KMS-11 (cell line): ENCODE results near the gene MEF2D.

Experiments
- H2AFZ ChIP-seq: fragments of 200-600 bp; sonication (generic); 2 replicates; pipeline ENCODE4 v1.6.1; 2016; ENCODE audit warnings: antibody characterized with exemption, mixed run types, low read depth
- H3K27ac ChIP-seq: fragments of 200-600 bp; sonication (generic); 2 replicates; pipeline ENCODE4 v1.6.1; 2016; ENCODE audit warnings: mild to moderate bottlenecking, mixed run types
- H3K27me3 ChIP-seq: fragments of 200-600 bp; sonication (generic); 2 replicates; pipeline ENCODE4 v1.6.1; 2017; ENCODE audit warnings: mild to moderate bottlenecking, low read depth, mixed run types, moderate library complexity; ENCODE audit not compliant: insufficient read depth
- H3K36me3 ChIP-seq: fragments of 200-600 bp; sonication (generic); 2 replicates; pipeline ENCODE4 v1.6.1; 2017; ENCODE audit warnings: mild to moderate bottlenecking, mixed run types; ENCODE audit not compliant: insufficient read depth
- H3K4me1 ChIP-seq: fragments of 200-600 bp; sonication (generic); 2 replicates; pipeline ENCODE4 v1.6.1; 2016; ENCODE audit warnings: mild to moderate bottlenecking, low read depth, mixed run types; ENCODE audit not compliant: poor library complexity, severe bottlenecking
- H3K4me2 ChIP-seq: fragments of 200-600 bp; sonication (generic); 2 replicates; pipeline ENCODE4 v1.7.0; 2016; ENCODE audit warnings: mild to moderate bottlenecking, mixed run types
- H3K4me3 ChIP-seq: fragments of 200-600 bp; sonication (generic); IDR thresholded peaks from 2 replicates; pipeline ENCODE4 v1.6.1; 2017; ENCODE audit warnings: low read depth, low read length, mixed read lengths; ENCODE audit not compliant: insufficient read depth
- H3K79me2 ChIP-seq: fragments of 200-600 bp; sonication (generic); 2 replicates; pipeline ENCODE4 v1.6.1; 2016; ENCODE audit warnings: low read depth, mixed run types; ENCODE audit not compliant: insufficient read depth
- H3K9ac ChIP-seq: fragments of 200-600 bp; sonication (generic); 2 replicates; pipeline ENCODE4 v1.6.1; 2016; ENCODE audit warnings: mild to moderate bottlenecking, mixed run types
- H4K20me1 ChIP-seq: fragments of 200-600 bp; sonication (generic); 2 replicates; pipeline ENCODE4 v1.6.1; 2016; ENCODE audit warnings: mild to moderate bottlenecking, mixed run types; ENCODE audit not compliant: insufficient read depth
- TF ChIP-seq, protein P1 (sequence below): fragments of 200-600 bp; sonication (generic); conservative IDR thresholded peaks from 2 replicates; pipeline ENCODE4 v1.6.1; 2017; ENCODE audit warnings: low read depth, mild to moderate bottlenecking, antibody characterized with exemption, low read length, moderate library complexity, mixed read lengths

Gene MEF2D

DNA sequence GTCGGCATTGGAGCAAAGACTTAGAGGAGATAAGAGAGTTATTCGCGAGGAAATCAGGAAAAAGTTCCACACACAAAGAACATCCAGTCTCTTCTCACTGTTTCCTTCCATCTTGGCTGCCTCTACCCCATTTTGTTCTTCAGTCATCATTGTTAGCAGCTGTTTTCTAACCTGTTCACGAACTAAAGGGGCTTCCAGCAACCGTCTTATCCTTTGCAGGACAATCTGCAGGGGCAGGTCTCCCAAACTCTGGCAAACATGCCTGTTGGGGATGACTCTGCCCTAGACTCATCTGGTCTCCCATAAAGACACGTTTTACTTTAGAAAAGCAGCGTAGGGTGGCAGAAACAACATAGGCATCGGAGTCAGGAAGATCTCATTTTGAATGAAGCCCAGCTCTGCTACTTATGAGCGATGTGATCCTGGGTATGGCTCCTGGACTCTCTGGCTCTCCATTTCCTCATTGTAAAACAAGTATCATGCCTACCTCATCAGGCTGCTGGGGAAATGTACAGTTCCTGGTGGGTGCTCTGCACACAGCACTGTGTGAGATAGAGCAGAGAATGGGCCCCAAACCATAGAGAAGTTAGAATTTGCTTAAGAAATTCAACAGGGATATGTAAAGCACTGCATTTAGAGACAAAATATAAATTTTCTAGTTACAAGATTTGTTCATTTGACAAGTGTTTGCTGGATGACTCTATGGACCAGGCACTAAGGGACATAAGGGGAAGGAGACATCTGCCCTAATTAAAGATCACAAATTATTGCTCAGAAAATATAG is 59.7 kb downstream of the MEF2D start:
- Histone ChIP-seq H3K79me2 (no peaks in the 10 kb centered on the region), H3K27ac (no peak overlapping the region), H3K36me3 (no peaks in the 10 kb centered on the region), H3K4me3 (no peak overlapping the region), H4K20me1 (no peaks in the 10 kb centered on the region), H2AFZ (no peak overlapping the region), H3K9ac (no peak overlapping the region), H3K27me3 (peaks cover 93% of the 10 kb centered on the region), H3K4me2 (no peak overlapping the region), H3K4me1 (peaks cover 8% of the 10 kb centered on the region)
- TF ChIP-seq, protein P1, sequence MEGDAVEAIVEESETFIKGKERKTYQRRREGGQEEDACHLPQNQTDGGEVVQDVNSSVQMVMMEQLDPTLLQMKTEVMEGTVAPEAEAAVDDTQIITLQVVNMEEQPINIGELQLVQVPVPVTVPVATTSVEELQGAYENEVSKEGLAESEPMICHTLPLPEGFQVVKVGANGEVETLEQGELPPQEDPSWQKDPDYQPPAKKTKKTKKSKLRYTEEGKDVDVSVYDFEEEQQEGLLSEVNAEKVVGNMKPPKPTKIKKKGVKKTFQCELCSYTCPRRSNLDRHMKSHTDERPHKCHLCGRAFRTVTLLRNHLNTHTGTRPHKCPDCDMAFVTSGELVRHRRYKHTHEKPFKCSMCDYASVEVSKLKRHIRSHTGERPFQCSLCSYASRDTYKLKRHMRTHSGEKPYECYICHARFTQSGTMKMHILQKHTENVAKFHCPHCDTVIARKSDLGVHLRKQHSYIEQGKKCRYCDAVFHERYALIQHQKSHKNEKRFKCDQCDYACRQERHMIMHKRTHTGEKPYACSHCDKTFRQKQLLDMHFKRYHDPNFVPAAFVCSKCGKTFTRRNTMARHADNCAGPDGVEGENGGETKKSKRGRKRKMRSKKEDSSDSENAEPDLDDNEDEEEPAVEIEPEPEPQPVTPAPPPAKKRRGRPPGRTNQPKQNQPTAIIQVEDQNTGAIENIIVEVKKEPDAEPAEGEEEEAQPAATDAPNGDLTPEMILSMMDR = no peak

DNA sequence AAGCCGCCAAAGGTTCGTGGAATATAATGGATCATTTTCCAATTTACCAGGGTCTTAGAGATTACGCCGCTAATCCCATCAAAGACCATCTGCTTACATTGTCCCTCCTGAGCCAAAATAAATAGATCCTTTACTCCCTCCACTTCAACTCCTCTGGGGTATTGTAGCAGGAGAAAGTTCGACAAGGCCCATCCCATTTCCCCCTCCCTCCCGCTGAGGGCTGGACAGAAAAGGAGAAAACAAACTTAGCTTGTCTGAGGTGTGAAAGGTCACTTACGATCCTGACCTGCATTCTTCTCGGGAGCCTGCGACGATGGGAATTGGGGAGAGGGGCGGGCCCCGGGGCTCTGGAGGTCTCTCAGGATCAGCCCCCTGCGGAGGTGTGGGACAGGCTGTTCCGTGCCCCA is 60.8 kb downstream of the MEF2D start:
- Histone ChIP-seq H4K20me1 (no peaks in the 10 kb centered on the region), H3K36me3 (no peaks in the 10 kb centered on the region), H3K4me3 (no peak overlapping the region), H2AFZ (no peak overlapping the region), H3K4me2 (no peak overlapping the region), H3K4me1 (peaks cover 2% of the 10 kb centered on the region), H3K9ac (no peak overlapping the region), H3K79me2 (no peaks in the 10 kb centered on the region), H3K27me3 (peaks cover 100% of the 10 kb centered on the region), H3K27ac (no peak overlapping the region)
- TF ChIP-seq, protein P1 = no peak

DNA sequence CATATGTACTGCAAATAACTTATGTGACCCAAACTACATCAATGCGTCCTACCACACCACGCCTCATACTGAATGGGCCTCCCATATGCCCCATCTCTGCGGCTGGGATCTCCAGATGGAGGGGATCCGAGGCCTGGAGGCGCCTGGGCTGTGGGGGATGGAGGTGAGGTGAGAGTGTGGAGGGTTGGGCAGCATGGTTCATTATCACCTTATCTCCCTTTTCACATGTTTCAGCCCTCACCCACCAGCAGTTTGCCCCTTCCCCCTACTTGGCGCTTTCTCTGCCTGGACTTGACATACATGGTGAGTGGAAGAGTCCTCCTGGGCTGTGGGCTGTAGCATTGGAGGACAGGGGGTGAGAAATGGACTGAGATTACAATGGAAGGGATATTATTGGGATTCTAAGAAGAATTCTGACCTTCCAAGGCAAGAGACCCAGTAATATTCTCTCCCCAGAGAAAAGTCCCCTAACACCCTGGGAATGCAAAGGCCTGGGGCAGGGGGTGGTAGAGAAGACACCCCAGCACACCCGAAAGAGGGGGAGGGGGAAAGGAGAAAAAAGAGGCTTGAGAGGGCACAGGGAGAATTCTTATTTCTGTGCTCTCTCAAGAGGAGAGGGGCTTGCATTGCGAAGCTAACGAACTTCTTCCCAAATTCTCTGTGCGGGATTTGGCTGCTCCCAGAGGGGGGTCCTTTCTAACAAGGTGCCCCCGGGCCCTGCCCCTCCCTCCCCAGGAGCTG is 61.4 kb downstream of the MEF2D start:
- no peak overlapping the region for H3K9ac ChIP-seq
- no peaks in the 10 kb centered on the region for H3K4me1 ChIP-seq
- no peaks in the 10 kb centered on the region for H3K79me2 ChIP-seq
- no peak overlapping the region for H3K4me2 ChIP-seq
- no peaks in the 10 kb centered on the region for H3K36me3 ChIP-seq
- H3K4me3 ChIP-seq = no peak overlapping the region
- H3K27ac ChIP-seq = no peak overlapping the region
- H4K20me1 ChIP-seq = no peaks in the 10 kb centered on the region
- TF ChIP-seq, protein P1 = no peak
- H2AFZ ChIP-seq = no peak overlapping the region
- H3K27me3 ChIP-seq = peaks cover 100% of the 10 kb centered on the region

DNA sequence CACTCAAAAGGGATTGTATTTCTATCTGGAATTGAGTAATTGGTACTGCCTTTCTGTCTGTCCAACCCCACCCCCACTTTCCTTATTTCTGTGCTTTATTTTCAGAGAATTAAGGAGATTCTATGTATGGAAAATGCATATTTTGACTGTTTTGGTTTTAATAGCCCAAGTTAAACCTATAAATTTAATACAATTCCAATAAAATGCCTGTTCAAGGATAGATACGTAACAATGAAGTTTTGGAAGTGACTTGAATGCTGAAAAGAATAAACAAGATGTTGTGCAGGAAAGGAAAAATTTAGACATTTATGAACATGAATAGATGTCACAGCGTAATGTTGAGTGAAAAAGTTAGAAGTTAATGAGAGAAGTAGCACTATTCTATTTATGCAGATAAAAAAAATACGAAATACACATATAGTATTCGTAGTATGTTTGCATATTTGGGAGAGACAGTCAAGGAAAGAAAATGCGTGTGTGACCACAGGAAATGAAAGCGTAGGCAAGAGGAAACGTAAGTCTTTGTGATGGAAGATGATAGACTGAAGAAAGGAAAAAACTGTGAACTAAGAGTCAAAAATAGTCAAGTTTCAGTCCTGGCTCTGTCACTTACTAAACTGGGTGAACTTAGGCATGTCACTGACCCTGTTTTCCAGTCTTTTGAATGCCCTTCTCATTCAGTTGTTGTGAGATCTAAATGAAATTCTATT is 62.1 kb downstream of the MEF2D start:
- H4K20me1 ChIP-seq = no peaks in the 10 kb centered on the region
- H3K36me3 ChIP-seq = no peaks in the 10 kb centered on the region
- H3K79me2 ChIP-seq = no peaks in the 10 kb centered on the region
- no peaks in the 10 kb centered on the region for H3K4me1 ChIP-seq
- H3K4me3 ChIP-seq = no peak overlapping the region
- peaks cover 100% of the 10 kb centered on the region for H3K27me3 ChIP-seq
- H3K9ac ChIP-seq = no peak overlapping the region
- H3K27ac ChIP-seq = no peak overlapping the region
- TF ChIP-seq, protein P1 = no peak
- no peak overlapping the region for H3K4me2 ChIP-seq
- H2AFZ ChIP-seq = no peak overlapping the region
